Suppressor macrophage (primary cell): ENCODE results near the gene ARSJ.

Source experiments
- DNase-seq, 4 experiments: peaks; one replicate each; pipeline ENCODE4 v3.0.0-alpha.2; 2020 to 2022

The ARSJ gene

GRCh38 chr4:113987382-113987941 is 8.0 kb upstream of the ARSJ start:
- DNase-seq: no peak

GRCh38 chr4:113982181-113982580 is 2.7 kb upstream of the ARSJ start:
- no peak for DNase-seq

GRCh38 chr4:113981591-113981990 is 2.1 kb upstream of the ARSJ start:
- DNase-seq: no peak

- DNase-seq: no peak
These were observed 613 bp upstream of the ARSJ start for GRCh38 chr4:113979905-113980615.

GRCh38 chr4:113978561-113979147 is 793 bp downstream of the ARSJ start:
- no peak for DNase-seq

GRCh38 chr4:113978105-113978504 is 1.3 kb downstream of the ARSJ start:
- DNase-seq: no peak

- no peak for DNase-seq
These were observed 2.0 kb downstream of the ARSJ start for GRCh38 chr4:113977526-113977855.

- DNase-seq: no peak
These were observed 2.5 kb downstream of the ARSJ start for GRCh38 chr4:113976741-113977525.

GRCh38 chr4:113975578-113975977 is 3.9 kb downstream of the ARSJ start:
- no peak for DNase-seq

- no peak for DNase-seq
These were observed 5.0 kb downstream of the ARSJ start for GRCh38 chr4:113974467-113974866.

- no peak for DNase-seq
These were observed 6.1 kb downstream of the ARSJ start for GRCh38 chr4:113973345-113973744.

GRCh38 chr4:113972781-113973180 is 6.7 kb downstream of the ARSJ start:
- DNase-seq: no peak

GRCh38 chr4:113971706-113972360 is 7.6 kb downstream of the ARSJ start:
- no peak for DNase-seq

- DNase-seq: no peak
These were observed 9.6 kb downstream of the ARSJ start for GRCh38 chr4:113969709-113970334.

GRCh38 chr4:113968473-113968872 is 11.0 kb downstream of the ARSJ start:
- no peak for DNase-seq

- no peak for DNase-seq
These were observed 11.8 kb downstream of the ARSJ start for GRCh38 chr4:113967687-113968086.

- DNase-seq: no peak
These were observed 16.7 kb downstream of the ARSJ start for GRCh38 chr4:113962719-113963265.

GRCh38 chr4:113962016-113962347 is 17.5 kb downstream of the ARSJ start:
- DNase-seq: no peak

GRCh38 chr4:113960684-113961321 is 18.6 kb downstream of the ARSJ start:
- DNase-seq: no peak

- no peak for DNase-seq
These were observed 19.9 kb downstream of the ARSJ start for GRCh38 chr4:113959539-113959937.

GRCh38 chr4:113958766-113959538 is 20.5 kb downstream of the ARSJ start:
- no peak for DNase-seq
